ENCODE measurements around the gene KLK8.

Gene KLK8

DNA sequence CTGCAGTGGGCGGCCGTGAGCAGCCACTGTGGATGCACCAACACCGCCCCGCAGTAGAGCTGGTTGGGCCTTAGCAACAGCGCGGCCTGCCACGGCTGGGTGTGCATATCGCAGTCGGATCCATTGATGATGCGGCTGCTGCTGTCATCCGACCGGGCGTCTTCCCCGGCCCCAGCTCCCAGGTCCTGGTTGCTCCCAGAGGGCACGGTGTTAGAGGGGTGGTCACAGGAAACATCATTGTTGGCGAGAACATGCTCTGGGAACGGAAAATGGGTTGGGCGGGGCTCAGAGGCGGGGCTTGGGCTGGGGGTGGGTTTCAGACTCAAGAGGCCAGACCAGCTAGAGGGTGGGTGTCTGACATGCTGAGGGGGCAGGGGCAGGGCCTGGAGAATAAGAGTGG is 51.5 kb downstream of the KLK8 start:
- no peak for DNase-seq (ENCODE audit: extremely low spot score)
- CTCF ChIA-PET: no interaction called here
- TF ChIP-seq, protein P1, sequence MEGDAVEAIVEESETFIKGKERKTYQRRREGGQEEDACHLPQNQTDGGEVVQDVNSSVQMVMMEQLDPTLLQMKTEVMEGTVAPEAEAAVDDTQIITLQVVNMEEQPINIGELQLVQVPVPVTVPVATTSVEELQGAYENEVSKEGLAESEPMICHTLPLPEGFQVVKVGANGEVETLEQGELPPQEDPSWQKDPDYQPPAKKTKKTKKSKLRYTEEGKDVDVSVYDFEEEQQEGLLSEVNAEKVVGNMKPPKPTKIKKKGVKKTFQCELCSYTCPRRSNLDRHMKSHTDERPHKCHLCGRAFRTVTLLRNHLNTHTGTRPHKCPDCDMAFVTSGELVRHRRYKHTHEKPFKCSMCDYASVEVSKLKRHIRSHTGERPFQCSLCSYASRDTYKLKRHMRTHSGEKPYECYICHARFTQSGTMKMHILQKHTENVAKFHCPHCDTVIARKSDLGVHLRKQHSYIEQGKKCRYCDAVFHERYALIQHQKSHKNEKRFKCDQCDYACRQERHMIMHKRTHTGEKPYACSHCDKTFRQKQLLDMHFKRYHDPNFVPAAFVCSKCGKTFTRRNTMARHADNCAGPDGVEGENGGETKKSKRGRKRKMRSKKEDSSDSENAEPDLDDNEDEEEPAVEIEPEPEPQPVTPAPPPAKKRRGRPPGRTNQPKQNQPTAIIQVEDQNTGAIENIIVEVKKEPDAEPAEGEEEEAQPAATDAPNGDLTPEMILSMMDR (IDR thresholded peaks at IDR 0.05; ENCODE audit: control extremely low read depth, extremely low read depth, low read depth, missing control alignments): no peak
- POLR2A ChIA-PET: no interaction called here

DNA sequence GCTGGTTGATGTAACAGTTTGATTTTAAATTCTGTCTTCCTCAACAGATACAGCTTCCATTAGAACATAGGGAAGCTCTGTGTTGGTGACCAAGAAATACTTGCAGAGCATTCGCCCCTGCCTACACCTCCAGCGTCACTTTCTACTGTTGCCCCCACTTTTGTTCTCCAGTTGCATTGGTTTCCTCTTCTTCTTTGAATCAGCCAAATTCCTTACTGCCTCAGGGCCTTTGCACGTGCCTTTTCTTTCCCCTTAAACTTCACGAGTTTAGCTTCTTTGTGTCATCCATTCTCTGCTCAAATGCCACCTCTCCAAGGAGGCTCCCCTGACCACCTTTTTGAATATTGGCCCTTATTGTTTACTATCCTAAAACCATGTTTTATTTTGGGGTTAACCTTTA is 54.3 kb downstream of the KLK8 start:
- CTCF ChIA-PET: interaction anchor here (1.5 kb wide), 1 partner anchor 25 kb away, joined by 7 read pairs; no protein-coding TSS in a partner anchor
- POLR2A ChIA-PET: no interaction called here
- TF ChIP-seq, protein P1 (IDR thresholded peaks at IDR 0.05; ENCODE audit: control extremely low read depth, extremely low read depth, low read depth, missing control alignments): no peak
- no peak for DNase-seq (ENCODE audit: extremely low spot score)
